Spleen (tissue), 11 donors: ENCODE measurements around the gene MAZ. TPM values are rescaled to one million over a fixed set of nuclear protein-coding genes. Genes with fewer than 3 reads are reported as not detected.

Source experiments
- DNase-seq: peaks from one replicate; pipeline ENCODE4 v3.0.0-alpha.2; 2020
- H3K27ac ChIP-seq, 8 donors: fragments of 200-600 bp; sonication (generic) in 7 of 8; 1 replicate in 4 of 8; 2 replicates in 4 of 8; pipeline versions ENCODE4 v1.5.0 to v1.8.0; 2016 to 2021; ENCODE audit warnings: inconsistent platforms in 4 of 8, mild to moderate bottlenecking in 4 of 8, moderate library complexity in 1 of 8
- H3K27me3 ChIP-seq, 7 donors: fragments of 200-600 bp; sonication (generic) in 6 of 7; replicated peaks in 1 of 7; 1 replicate in 4 of 7; 2 replicates in 3 of 7; pipeline versions ENCODE4 v1.5.0 to v1.8.0; 2016 to 2021; ENCODE audit warnings: inconsistent platforms in 3 of 7, mild to moderate bottlenecking in 1 of 7
- H3K36me3 ChIP-seq, 6 donors: fragments of 200-600 bp; sonication (generic) in 5 of 6; 1 replicate in 4 of 6; 2 replicates in 2 of 6; pipeline versions ENCODE4 v1.5.0 to v1.8.0; 2016 to 2021; ENCODE audit warnings: inconsistent platforms in 2 of 6
- H3K4me1 ChIP-seq, 6 donors: fragments of 200-600 bp; sonication (generic) in 5 of 6; 1 replicate in 3 of 6; 2 replicates in 3 of 6; pipeline versions ENCODE4 v1.5.0 to v1.8.0; 2016 to 2021; ENCODE audit warnings: inconsistent platforms in 3 of 6
- H3K4me3 ChIP-seq, 8 donors: fragments of 200-600 bp; sonication (generic) in 7 of 8; 1 replicate in 4 of 8; 2 replicates in 4 of 8; pipeline versions ENCODE4 v1.5.0 to v1.8.0; 2016 to 2021; ENCODE audit warnings: inconsistent platforms in 4 of 8, mild to moderate bottlenecking in 4 of 8, moderate library complexity in 2 of 8
- H3K9me3 ChIP-seq, 8 donors: fragments of 200-600 bp; sonication (generic) in 7 of 8; 1 replicate in 4 of 8; 2 replicates in 4 of 8; pipeline versions ENCODE4 v1.5.0 to v1.8.0; 2016 to 2021; ENCODE audit warnings: inconsistent platforms in 4 of 8
- CTCF ChIP-seq, 11 experiments: fragments of 200-600 bp in 7 of 11; fragments of 450-650 bp in 4 of 11; sonication (generic) in 4 of 11; IDR thresholded peaks in 8 of 11; conservative IDR thresholded peaks in 3 of 11; 1 replicate in 7 of 11; 2 replicates in 4 of 11; pipeline versions ENCODE4 v1.4.0 to v1.8.0; 2016 to 2021; ENCODE audit warnings: antibody characterized with exemption in 11 of 11, inconsistent platforms in 4 of 11, mild to moderate bottlenecking in 1 of 11
- POLR2A ChIP-seq, 3 donors: fragments of 450-650 bp; IDR thresholded peaks; one replicate each; pipeline ENCODE4 v1.5.1; 2017; ENCODE audit warnings: antibody characterized with exemption in 3 of 3, mild to moderate bottlenecking in 1 of 3
- POLR2AphosphoS5 ChIP-seq, 3 donors: sonication (generic); formaldehyde crosslinking; IDR thresholded peaks; one replicate each; pipeline ENCODE4 v1.5.1; 2017; ENCODE audit warnings: antibody characterized with exemption in 3 of 3
- WGBS, 5 donors: extraction: QIAGEN DNeasy Blood & Tissue Kit in 3 of 5; methylation state at CpG; one replicate each; pipeline versions ENCODE4 v1.1.5 to v1.1.7; 2013 to 2018; 5-methylcytosine and 5-hydroxymethylcytosine counted together
- intact Hi-C: fragments of 100-400 bp; cut with DNase I; formaldehyde crosslinking; loops from one replicate; pipeline ENCODE4 v1.15.0; 2023; ENCODE audit warnings: low total_unique reads
- polyA plus RNA-seq, 3 donors: library from polyadenylated mRNA; stranded (reverse); fragments of 200-250 nt; gene quantifications; one replicate each; pipeline ENCODE4 v1.2.1, GENCODE V29; 2013
- total RNA-seq, 7 donors: library from RNA; depleted of rRNA in 3 of 7; stranded (reverse); fragments of >200 nt in 3 of 7; fragmentation: NEBNext Ultra II Directional in 4 of 7; extraction: Animal tissue kit (Norgen Biotek cat#: 25700) in 4 of 7; gene quantifications; one replicate each; pipeline versions ENCODE4 v1.1.0 to v1.2.1, GENCODE V29; 2016 to 2021
- donor health status: healthy with polysubstance abuse.
- donor health status: DM: no; HTN: no; CAD: no; lungs with moderate emphysema.
- donor health status: DM: no; HTN: no; CAD: no.
- donor health status: Bipolar disorder and iron deficiency.
- donor health status: healthy.
- donor health status: DM: no; HTN: no; CAD: no.
- donor health status: DM: yes; HTN: yes; CAD: no.

MAZ gene
- total and polyA plus RNA-seq, 10 donors: 82.7 to 157 (median 113) TPM

- Histone ChIP-seq H3K9me3 (no peaks in the 10 kb centered on the region), H3K36me3 (peaks cover 0 to 100% (median 93%) of the 10 kb centered on the region in 6 donors), H3K27me3 (no peaks in the 10 kb centered on the region), H3K4me1 (peaks cover 0 to 17% (median 6%) of the 10 kb centered on the region in 6 donors), H3K4me3 (no peak overlapping the region), H3K27ac (no peak overlapping the region)
- DNase-seq: no peak
- TF ChIP-seq POLR2A (IDR thresholded peaks at IDR 0.05) (no peak), CTCF (IDR thresholded peaks at IDR 0.05 in 8 of 11, conservative IDR thresholded peaks at IDR 0.05 in 3 of 11) (no peak), POLR2AphosphoS5 (IDR thresholded peaks at IDR 0.05) (peak in 1 of 3 donors; percentile 34)
- WGBS, 5 donors: 95 to 97% (median 96%) methylated on average over 9 of the region's 9 CpGs
- intact Hi-C loops: no loop called here
These were observed 36.5 kb downstream of the MAZ start for GRCh38 chr16:29842732-29843346.

- 90 to 95% (median 93%) methylated on average over 5 to 8 of the region's 8 CpGs for WGBS, 5 donors
- TF ChIP-seq POLR2A (IDR thresholded peaks at IDR 0.05) (no peak), POLR2AphosphoS5 (IDR thresholded peaks at IDR 0.05) (no peak), CTCF (IDR thresholded peaks at IDR 0.05 in 8 of 11, conservative IDR thresholded peaks at IDR 0.05 in 3 of 11) (no peak)
- no peak for DNase-seq
These were observed 37.6 kb downstream of the MAZ start for GRCh38 chr16:29843931-29844330.

GRCh38 chr16:29844575-29845331 is 38.4 kb downstream of the MAZ start:
- no peak for DNase-seq

More at GRCh38 chr16:29843931-29844330, 37.6 kb downstream of the MAZ start:
- Histone ChIP-seq H3K27me3 (no peaks in the 10 kb centered on the region), H3K9me3 (no peaks in the 10 kb centered on the region), H3K27ac (no peak overlapping the region), H3K36me3 (peaks cover 0 to 100% (median 86%) of the 10 kb centered on the region in 6 donors), H3K4me1 (peaks cover 0 to 21% (median 13%) of the 10 kb centered on the region in 6 donors), H3K4me3 (no peak overlapping the region)
- intact Hi-C loops: no loop called here

GRCh38 chr16:29845656-29846055 is 39.3 kb downstream of the MAZ start:
- WGBS, 5 donors: 95 to 97% (median 96%) methylated on average over 18 of the region's 18 CpGs
- no peak for DNase-seq
- TF ChIP-seq CTCF (IDR thresholded peaks at IDR 0.05 in 8 of 11, conservative IDR thresholded peaks at IDR 0.05 in 3 of 11): no peak
- TF ChIP-seq POLR2AphosphoS5 (IDR thresholded peaks at IDR 0.05): peak in 1 of 3 donors; percentile 4
- H3K4me1 ChIP-seq: peaks cover 0 to 14% (median 6%) of the 10 kb centered on the region in 6 donors
- intact Hi-C loops: no loop called here
- no peak overlapping the region for H3K27ac ChIP-seq
- no peaks in the 10 kb centered on the region for H3K9me3 ChIP-seq
- H3K27me3 ChIP-seq: no peaks in the 10 kb centered on the region
- peaks cover 0 to 100% (median 69%) of the 10 kb centered on the region in 6 donors for H3K36me3 ChIP-seq
- no peak overlapping the region for H3K4me3 ChIP-seq

More at GRCh38 chr16:29844575-29845331, 38.4 kb downstream of the MAZ start:
- 90 to 97% (median 94%) methylated on average over 18 to 28 of the region's 28 CpGs for WGBS, 5 donors
- no peaks in the 10 kb centered on the region for H3K27me3 ChIP-seq
- H3K4me1 ChIP-seq: peaks cover 0 to 19% (median 13%) of the 10 kb centered on the region in 6 donors
- no peak overlapping the region for H3K4me3 ChIP-seq
- intact Hi-C loops: no loop called here
- no peak for TF ChIP-seq POLR2A (IDR thresholded peaks at IDR 0.05)
- peak in 1 of 3 donors; percentile 61 for TF ChIP-seq POLR2AphosphoS5 (IDR thresholded peaks at IDR 0.05)
- peaks cover 0 to 100% (median 78%) of the 10 kb centered on the region in 6 donors for H3K36me3 ChIP-seq
- H3K9me3 ChIP-seq: no peaks in the 10 kb centered on the region
- no peak overlapping the region for H3K27ac ChIP-seq
